ENCODE data around the gene SAMHD1. TPM values are rescaled to one million over a fixed set of nuclear protein-coding genes. Genes with fewer than 3 reads are reported as not detected.

The SAMHD1 gene
- total and polyA plus RNA-seq, 2 donors (not counting 3 experiments of a cell fraction or from before 2014, with no cell fraction given): 13.7 to 27.5 TPM

- no peaks in the 10 kb centered on the region for H3K79me2 ChIP-seq (ENCODE audit: control insufficient read depth, insufficient read depth, low read length)
- H3K36me3 ChIP-seq (ENCODE audit: control insufficient read depth in 2 of 2, extremely low read depth in 1 of 2, insufficient read depth in 2 of 2, low read length in 2 of 2): no peaks in the 10 kb centered on the region
- dilution Hi-C loops (cut with MboI; ENCODE audit: extremely low pct_ligation_motif_present, low sequenced_read_pairs): no loop called here
- no peaks in the 10 kb centered on the region for H3K9me3 ChIP-seq (replicated peaks; ENCODE audit: control insufficient read depth, insufficient read depth, low read length)
- no peaks in the 10 kb centered on the region for H3K27me3 ChIP-seq (ENCODE audit: control insufficient read depth in 2 of 2, insufficient read depth in 2 of 2, low read length in 2 of 2)
- FAIRE-seq (no peak), DNase-seq (ENCODE audit: low read depth, low spot score) (no peak)
- CTCF ChIA-PET: interaction anchor here (0.8 to 1.2 kb wide), 4 partner anchors 11 to 98 kb away, joined by 3 to 4 read pairs (median 3); partner anchors contain the start of gene DSN1
- no peak overlapping the region for H3K4me2 ChIP-seq (ENCODE audit: insufficient read depth, low read length)
- H4K20me1 ChIP-seq (replicated peaks; ENCODE audit: control insufficient read depth, extremely low read depth, insufficient read depth, low read length): no peaks in the 10 kb centered on the region
- TF ChIP-seq GATA2 (IDR thresholded peaks at IDR 0.05; ENCODE audit: insufficient read depth, insufficient read length, low read depth, low read length) (no peak), MAX (IDR thresholded peaks at IDR 0.05; ENCODE audit: insufficient read depth, insufficient read length) (no peak), MYC (IDR thresholded peaks at IDR 0.05; ENCODE audit: low read depth, low read length) (no peak), POLR2A (IDR thresholded peaks at IDR 0.05; ENCODE audit: low read depth, low read length) (no peak), EZH2 (IDR thresholded peaks at IDR 0.05; ENCODE audit: borderline replicate concordance, low read depth, low read length, severe bottlenecking) (no peak), JUN (IDR thresholded peaks at IDR 0.05; ENCODE audit: borderline replicate concordance, insufficient read depth, insufficient read length, low read depth) (no peak), CTCF (IDR thresholded peaks at IDR 0.05; ENCODE audit: extremely low read depth in 1 of 2, insufficient read depth in 1 of 2, low read depth in 1 of 2, low read length in 2 of 2) (no peak)
- intact Hi-C loops (cut with micrococcal nuclease): no loop called here
- POLR2A ChIA-PET: interaction anchor here (1.5 kb wide), 1 partner anchor 10 kb away, joined by 3 read pairs; no protein-coding TSS in a partner anchor
- no peak overlapping the region for H3K27ac ChIP-seq (ENCODE audit: insufficient read depth, low read depth, low read length)
- BruUV-seq (replicated peaks): no TSS peak
- H3K9ac ChIP-seq (replicated peaks; ENCODE audit: extremely low read depth, insufficient read depth, low read length): no peak overlapping the region
- H3K9me1 ChIP-seq (replicated peaks; ENCODE audit: control insufficient read depth, extremely low read depth, insufficient read depth, low read length): no peaks in the 10 kb centered on the region
- H3K4me1 ChIP-seq (ENCODE audit: control insufficient read depth, extremely low read depth, insufficient read depth, low read length): no peaks in the 10 kb centered on the region
- H3K4me3 ChIP-seq (replicated peaks in 1 of 3; ENCODE audit: insufficient read depth in 1 of 3, low read depth in 1 of 3, low read length in 3 of 3): no peak overlapping the region
- no peak overlapping the region for H2AFZ ChIP-seq (ENCODE audit: low read depth, low read length)
Observed at GRCh38 chr20:36871640-36872570, 79.6 kb downstream of the SAMHD1 start.
